GM21576 (cell line): Measurements from ENCODE around the gene OR4A5.
"Not testable (repeated sequence)": the region's sequence is repeated elsewhere in the genome, so short reads cannot be mapped to it uniquely, and the experiment has no call there.

Experiments
- ATAC-seq: cut with Tn5 transposase; IDR thresholded peaks from one replicate; pipeline ENCODE4 v1.9.1; 2021; ENCODE audit warnings: mild to moderate bottlenecking, moderate library complexity; ENCODE audit not compliant: unreplicated experiment

OR4A5 gene, protein sequence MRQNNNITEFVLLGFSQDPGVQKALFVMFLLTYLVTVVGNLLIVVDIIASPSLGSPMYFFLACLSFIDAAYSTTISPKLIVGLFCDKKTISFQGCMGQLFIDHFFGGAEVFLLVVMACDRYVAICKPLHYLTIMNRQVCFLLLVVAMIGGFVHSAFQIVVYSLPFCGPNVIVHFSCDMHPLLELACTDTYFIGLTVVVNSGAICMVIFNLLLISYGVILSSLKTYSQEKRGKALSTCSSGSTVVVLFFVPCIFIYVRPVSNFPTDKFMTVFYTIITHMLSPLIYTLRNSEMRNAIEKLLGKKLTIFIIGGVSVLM

DNA sequence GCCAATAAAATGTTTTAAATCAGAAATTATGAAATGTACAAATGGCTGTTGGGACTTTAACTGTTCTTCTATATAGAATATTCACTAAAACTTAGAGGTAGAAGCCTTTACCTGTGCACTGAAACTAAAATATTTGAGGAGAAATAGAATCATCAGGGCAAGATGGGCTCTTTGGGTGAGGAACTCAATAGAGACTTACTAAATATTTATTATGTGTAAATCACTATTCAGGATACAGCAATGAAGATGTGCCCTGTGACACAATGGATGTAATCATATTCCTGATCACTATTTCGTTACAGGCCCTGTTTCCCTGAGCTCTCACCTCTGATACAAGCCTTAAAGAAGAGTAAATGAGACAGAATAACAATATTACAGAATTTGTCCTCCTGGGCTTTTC is at the start of gene OR4A5:
Gene OR4A5, plus strand, starts transcription at position 301 of the 400 bp plus-strand sequence. Its CDS starts 53 bp downstream, at position 354.
- not testable (repeated sequence) for ATAC-seq

DNA sequence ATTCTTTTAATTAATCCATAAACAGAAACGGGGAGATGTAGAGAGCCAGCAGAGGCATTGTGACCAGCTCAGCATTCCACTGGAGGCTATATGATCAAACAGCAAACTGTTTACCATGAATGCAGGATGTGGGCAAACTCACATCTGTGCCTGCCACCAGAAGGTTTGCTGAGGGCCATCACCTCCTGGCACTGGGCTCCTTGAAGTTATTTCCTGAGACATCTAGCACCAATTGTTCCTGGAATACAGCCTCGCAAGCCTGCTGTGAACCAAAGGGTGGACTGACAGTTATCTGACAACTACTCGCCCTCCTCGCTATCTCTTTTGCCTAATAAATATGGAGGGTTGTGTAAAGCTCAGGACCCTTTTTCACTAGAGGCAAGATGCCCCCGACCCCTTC is 13.5 kb downstream of the OR4A5 start:
- not testable (repeated sequence) for ATAC-seq
